OCI-LY7 (cell line): ENCODE data around the gene TPST1. TPM values are rescaled to one million over a fixed set of nuclear protein-coding genes. Genes with fewer than 3 reads are reported as not detected.

Experiments
- BruUV-seq: library from RNA; stranded (reverse); fragments of 400-500 nt; replicated peaks from 2 replicates; lab custom pipeline; 2021; lab: Mats Ljungman, UMichigan
- CTCF ChIA-PET: fragments of 300-600 bp; sonication (Branson Sonifier 250); formaldehyde crosslinking; loops from one replicate; lab custom pipeline; 2022; ENCODE audit warnings: antibody characterized with exemption; ENCODE audit not compliant: unreplicated experiment; lab: Charles Lee
- POLR2A ChIA-PET: fragments of 300-600 bp; sonication (Branson Sonifier 250); formaldehyde crosslinking; loops from one replicate; lab custom pipeline; 2022; ENCODE audit warnings: antibody characterized with exemption; lab: Charles Lee
- DNase-seq: peaks from one replicate; pipeline ENCODE4 v3.0.0-alpha.2; 2015; ENCODE audit warnings: low spot score
- H2AFZ ChIP-seq: fragments of 200-600 bp; sonication (generic), shearing (Covaris generic); 2 replicates; pipeline ENCODE4 v1.6.1; 2014; ENCODE audit warnings: mild to moderate bottlenecking, antibody characterized with exemption, low read length, moderate library complexity
- H3K27ac ChIP-seq: fragments of 200-600 bp; sonication (generic); 2 replicates; pipeline ENCODE4 v1.5.1; 2014; ENCODE audit warnings: mixed run types, low read depth, mild to moderate bottlenecking, moderate library complexity, low read length, inconsistent platforms; ENCODE audit not compliant: poor library complexity, severe bottlenecking
- H3K36me3 ChIP-seq: fragments of 200-600 bp; sonication (generic); 2 replicates; pipeline ENCODE4 v1.6.1; 2014; ENCODE audit warnings: mild to moderate bottlenecking, antibody characterized with exemption, low read length, moderate library complexity, mixed read lengths; ENCODE audit not compliant: insufficient read depth
- H3K4me1 ChIP-seq: fragments of 200-600 bp; sonication (generic); 2 replicates; pipeline ENCODE4 v1.5.1; 2014; ENCODE audit warnings: mild to moderate bottlenecking, low read length; ENCODE audit not compliant: insufficient read depth, poor library complexity, severe bottlenecking
- H3K4me2 ChIP-seq: fragments of 200-600 bp; sonication (generic); 2 replicates; pipeline ENCODE4 v1.6.1; 2014; ENCODE audit warnings: mild to moderate bottlenecking, low read length
- H3K4me3 ChIP-seq: fragments of 200-600 bp; sonication (generic); 2 replicates; pipeline ENCODE4 v1.5.1; 2014; ENCODE audit warnings: mild to moderate bottlenecking, low read depth, low read length; ENCODE audit not compliant: poor library complexity, severe bottlenecking
- H3K79me2 ChIP-seq: fragments of 200-600 bp; sonication (generic); 2 replicates; pipeline ENCODE4 v1.6.1; 2016; ENCODE audit warnings: low read depth, mild to moderate bottlenecking, low read length, moderate library complexity, mixed read lengths; ENCODE audit not compliant: insufficient read depth
- H3K9me2 ChIP-seq: fragments of 200-600 bp; sonication (generic); 2 replicates; pipeline ENCODE4 v1.6.1; 2016; ENCODE audit warnings: mild to moderate bottlenecking, low read length, mixed read lengths; ENCODE audit not compliant: insufficient read depth
- H3K9me3 ChIP-seq: fragments of 200-600 bp; sonication (generic); 2 replicates; pipeline ENCODE4 v1.6.1; 2014; ENCODE audit warnings: mild to moderate bottlenecking, mixed run types, low read length, mixed read lengths
- H4K20me1 ChIP-seq: fragments of 200-600 bp; sonication (generic); 2 replicates; pipeline ENCODE4 v1.6.1; 2014; ENCODE audit warnings: mild to moderate bottlenecking, antibody characterized with exemption, low read length, moderate library complexity, mixed read lengths; ENCODE audit not compliant: insufficient read depth
- EZH2phosphoT487 ChIP-seq: fragments of 200-600 bp; sonication (generic); IDR thresholded peaks from 2 replicates; pipeline ENCODE4 v1.6.1; 2018; ENCODE audit warnings: low read depth, borderline replicate concordance, mild to moderate bottlenecking, mixed run types, antibody characterized with exemption, low read length, moderate library complexity, mixed read lengths
- intact Hi-C: fragments of 100-400 bp; cut with micrococcal nuclease; formaldehyde crosslinking; loops from one replicate; pipeline ENCODE4 v1.10.0; 2022; ENCODE audit not compliant: unreplicated experiment
- total RNA-seq, 2 experiments: library from RNA; depleted of rRNA in 1 of 2; stranded (reverse); fragments of >200 nt in 1 of 2; shearing (Covaris generic) in 1 of 2; gene quantifications; 2 replicates each; pipeline ENCODE4 v1.2.3, GENCODE V29; 2014 to 2022
- TF ChIP-seq, protein P1 (sequence below): fragments of 200-600 bp; sonication (generic); conservative IDR thresholded peaks from 2 replicates; pipeline ENCODE4 v1.5.1; 2014; ENCODE audit warnings: mild to moderate bottlenecking, antibody characterized with exemption, low read length, moderate library complexity, mixed read lengths

Gene TPST1
- total RNA-seq, 2 experiments from 2014 or later, result 3.5 to 6.6 TPM

GRCh38 chr7:66377045-66377444, 171.9 kb downstream of the TPST1 start:
- Histone ChIP-seq H4K20me1 (no peaks in the 10 kb centered on the region), H3K4me3 (no peak overlapping the region), H3K36me3 (no peaks in the 10 kb centered on the region), H3K4me2 (no peak overlapping the region), H3K79me2 (no peaks in the 10 kb centered on the region), H3K9me2 (no peaks in the 10 kb centered on the region), H2AFZ (no peak overlapping the region), H3K27ac (no peak overlapping the region), H3K4me1 (no peaks in the 10 kb centered on the region), H3K9me3 (no peaks in the 10 kb centered on the region)
- intact Hi-C loops, result no loop called here
- CTCF ChIA-PET, result no interaction called here
- TF ChIP-seq, protein P1, sequence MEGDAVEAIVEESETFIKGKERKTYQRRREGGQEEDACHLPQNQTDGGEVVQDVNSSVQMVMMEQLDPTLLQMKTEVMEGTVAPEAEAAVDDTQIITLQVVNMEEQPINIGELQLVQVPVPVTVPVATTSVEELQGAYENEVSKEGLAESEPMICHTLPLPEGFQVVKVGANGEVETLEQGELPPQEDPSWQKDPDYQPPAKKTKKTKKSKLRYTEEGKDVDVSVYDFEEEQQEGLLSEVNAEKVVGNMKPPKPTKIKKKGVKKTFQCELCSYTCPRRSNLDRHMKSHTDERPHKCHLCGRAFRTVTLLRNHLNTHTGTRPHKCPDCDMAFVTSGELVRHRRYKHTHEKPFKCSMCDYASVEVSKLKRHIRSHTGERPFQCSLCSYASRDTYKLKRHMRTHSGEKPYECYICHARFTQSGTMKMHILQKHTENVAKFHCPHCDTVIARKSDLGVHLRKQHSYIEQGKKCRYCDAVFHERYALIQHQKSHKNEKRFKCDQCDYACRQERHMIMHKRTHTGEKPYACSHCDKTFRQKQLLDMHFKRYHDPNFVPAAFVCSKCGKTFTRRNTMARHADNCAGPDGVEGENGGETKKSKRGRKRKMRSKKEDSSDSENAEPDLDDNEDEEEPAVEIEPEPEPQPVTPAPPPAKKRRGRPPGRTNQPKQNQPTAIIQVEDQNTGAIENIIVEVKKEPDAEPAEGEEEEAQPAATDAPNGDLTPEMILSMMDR, result no peak
- no peak for TF ChIP-seq EZH2phosphoT487
- BruUV-seq, result no TSS peak
- POLR2A ChIA-PET, result interaction anchor here (0.5 to 0.6 kb wide), 2 partner anchors 14 to 704 kb away, joined by 5 read pairs; no protein-coding TSS in a partner anchor
- DNase-seq, result no peak

GRCh38 chr7:66377714-66378113, 172.6 kb downstream of the TPST1 start:
- Histone ChIP-seq H3K4me2 (no peak overlapping the region), H4K20me1 (no peaks in the 10 kb centered on the region), H3K79me2 (no peaks in the 10 kb centered on the region), H3K9me2 (no peaks in the 10 kb centered on the region), H3K9me3 (no peaks in the 10 kb centered on the region), H3K36me3 (no peaks in the 10 kb centered on the region), H3K4me3 (no peak overlapping the region), H3K4me1 (no peaks in the 10 kb centered on the region), H2AFZ (no peak overlapping the region), H3K27ac (no peak overlapping the region)
- BruUV-seq, result no TSS peak
- CTCF ChIA-PET, result no interaction called here
- POLR2A ChIA-PET, result no interaction called here
- no peak for TF ChIP-seq EZH2phosphoT487
- TF ChIP-seq, protein P1, result no peak
- intact Hi-C loops, result no loop called here
- DNase-seq, result no peak

DNA sequence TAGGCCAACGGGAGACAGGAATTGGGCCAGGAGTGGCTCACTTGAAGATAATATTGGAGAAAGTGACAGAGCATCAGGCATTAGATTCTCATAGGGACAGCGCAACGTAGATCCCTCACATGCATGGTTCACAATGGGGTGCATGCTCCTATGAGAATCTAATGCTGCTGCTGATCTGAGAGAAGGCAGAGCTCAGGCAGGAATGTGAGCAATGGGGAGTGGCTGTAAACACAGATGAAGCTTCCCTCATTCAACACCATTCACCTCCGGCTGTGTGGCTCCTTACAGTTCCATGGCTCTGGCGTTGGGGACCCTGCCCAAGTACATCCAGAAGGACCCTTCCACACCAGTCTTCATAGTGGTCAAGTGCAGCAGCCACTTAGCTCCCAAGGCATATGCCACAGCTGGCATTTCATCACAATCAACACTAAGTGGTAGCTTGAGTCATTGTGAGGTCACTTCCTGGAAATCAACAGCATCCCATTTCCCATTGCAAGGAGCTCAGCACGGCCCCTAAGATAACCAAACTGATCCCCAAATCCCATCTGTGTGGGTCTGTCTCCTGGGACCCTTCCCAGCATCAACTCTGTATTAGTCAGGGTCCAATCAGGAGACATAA, 174.5 kb downstream of the TPST1 start:
- Histone ChIP-seq H3K4me3 (no peak overlapping the region), H2AFZ (no peak overlapping the region), H3K79me2 (no peaks in the 10 kb centered on the region), H3K27ac (no peak overlapping the region), H3K36me3 (no peaks in the 10 kb centered on the region), H3K4me1 (no peaks in the 10 kb centered on the region), H3K9me3 (no peaks in the 10 kb centered on the region), H3K9me2 (no peaks in the 10 kb centered on the region), H3K4me2 (no peak overlapping the region), H4K20me1 (no peaks in the 10 kb centered on the region)
- ChIA-PET CTCF (no interaction called here), POLR2A (interaction anchor here (1.0 kb wide), 1 partner anchor 10 kb away, joined by 5 read pairs; no protein-coding TSS in a partner anchor)
- intact Hi-C loops, result no loop called here
- TF ChIP-seq EZH2phosphoT487, result no peak
- TF ChIP-seq, protein P1, result no peak
- no peak for DNase-seq
- BruUV-seq, result no TSS peak
